Measurements from ENCODE around the gene CMTM5.

The CMTM5 gene

GRCh38 chr14:23357261-23357660, 19.6 kb upstream of the CMTM5 start:
- DNase-seq (ENCODE audit: extremely low spot score): no peak
- TF ChIP-seq CTCF (IDR thresholded peaks at IDR 0.05; ENCODE audit: control extremely low read depth, extremely low read depth, low read depth, missing control alignments): no peak
- POLR2A ChIA-PET: no interaction called here
- CTCF ChIA-PET: no interaction called here

DNA sequence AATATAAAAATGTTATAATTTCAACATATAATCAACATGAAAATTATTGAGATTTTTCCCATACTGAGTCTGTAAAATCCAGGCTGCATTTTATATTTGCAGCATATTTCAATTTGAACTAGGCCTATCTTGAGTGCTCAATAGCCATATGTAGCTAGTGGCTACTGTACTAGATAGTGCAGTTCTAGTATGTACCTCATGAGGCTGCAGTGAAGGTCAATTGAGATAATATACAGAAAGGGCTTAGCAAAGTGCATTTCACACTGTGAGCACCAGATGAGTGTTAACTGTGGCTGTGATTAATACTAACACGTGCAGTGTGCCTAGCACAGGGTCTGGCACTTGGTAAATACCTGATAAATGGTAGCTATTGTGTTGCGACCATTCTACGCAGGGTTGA, 18.8 kb upstream of the CMTM5 start:
- no peak for DNase-seq (ENCODE audit: extremely low spot score)
- no peak for TF ChIP-seq CTCF (IDR thresholded peaks at IDR 0.05; ENCODE audit: control extremely low read depth, extremely low read depth, low read depth, missing control alignments)
- CTCF ChIA-PET: interaction anchor here (1.1 kb wide), 1 partner anchor 36 kb away, joined by 3 read pairs; no protein-coding TSS in a partner anchor
- POLR2A ChIA-PET: no interaction called here

GRCh38 chr14:23358553-23359166, 18.2 kb upstream of the CMTM5 start:
- POLR2A ChIA-PET: no interaction called here
- no peak for TF ChIP-seq CTCF (IDR thresholded peaks at IDR 0.05; ENCODE audit: control extremely low read depth, extremely low read depth, low read depth, missing control alignments)
- CTCF ChIA-PET: interaction anchor here (1.0 to 1.7 kb wide), 3 partner anchors 9 to 36 kb away, joined by 3 to 5 read pairs (median 3); no protein-coding TSS in a partner anchor
- DNase-seq (ENCODE audit: extremely low spot score): no peak

DNA sequence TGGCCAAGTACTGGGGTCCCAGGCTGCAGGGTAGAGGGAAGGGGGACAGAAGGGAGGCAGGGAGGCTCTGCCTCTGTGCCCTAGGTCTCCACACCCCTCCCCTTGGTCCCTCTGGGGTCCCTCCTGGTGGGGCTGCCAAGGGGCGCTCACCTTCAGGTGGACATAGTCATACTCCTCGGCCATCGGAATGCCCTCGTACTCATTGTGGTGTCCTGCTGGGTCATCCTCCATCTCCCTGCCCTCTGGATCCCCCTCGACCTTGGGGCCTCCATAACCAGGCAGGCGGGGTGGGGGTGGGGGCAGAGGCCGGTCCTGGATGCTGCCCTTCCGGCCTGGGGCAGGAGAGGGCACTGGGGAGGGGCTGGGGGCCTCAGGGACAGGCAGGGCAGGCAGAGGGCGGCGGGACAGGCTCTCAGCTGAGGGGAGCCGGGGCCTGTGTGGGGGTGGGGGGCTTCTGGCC, 17.6 kb upstream of the CMTM5 start:
- CTCF ChIA-PET: interaction anchor here (1.0 to 1.7 kb wide), 3 partner anchors 9 to 33 kb away, joined by 3 to 5 read pairs (median 5); no protein-coding TSS in a partner anchor
- TF ChIP-seq CTCF (IDR thresholded peaks at IDR 0.05; ENCODE audit: control extremely low read depth, extremely low read depth, low read depth, missing control alignments): no peak
- no peak for DNase-seq (ENCODE audit: extremely low spot score)
- POLR2A ChIA-PET: no interaction called here

GRCh38 chr14:23359722-23360447, 17.0 kb upstream of the CMTM5 start:
- ChIA-PET POLR2A (no interaction called here), CTCF (interaction anchor here (1.0 to 1.7 kb wide), 4 partner anchors 8 to 239 kb away, joined by 3 to 5 read pairs (median 4); no protein-coding TSS in a partner anchor)
- DNase-seq (ENCODE audit: extremely low spot score): no peak
- no peak for TF ChIP-seq CTCF (IDR thresholded peaks at IDR 0.05; ENCODE audit: control extremely low read depth, extremely low read depth, low read depth, missing control alignments)

DNA sequence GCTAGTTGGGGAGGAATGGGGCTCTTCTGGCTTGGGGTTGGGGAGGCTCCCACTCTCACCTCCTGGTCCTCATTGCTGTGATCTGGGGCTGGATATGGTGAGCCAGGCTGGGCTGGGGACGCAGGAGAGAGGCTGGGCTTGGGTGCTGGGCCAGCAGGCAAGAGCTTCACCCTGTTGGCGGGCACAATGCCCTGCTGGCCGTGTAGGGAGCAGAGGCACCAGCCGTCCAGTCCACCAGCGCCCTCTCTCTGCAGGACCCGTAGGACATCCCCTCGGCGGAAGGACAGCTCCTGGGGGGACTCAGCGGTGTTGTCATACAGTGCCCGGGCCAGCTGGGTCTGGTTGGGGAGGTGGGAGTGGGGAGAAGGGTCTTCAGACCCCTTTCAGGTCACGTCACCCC, 16.4 kb upstream of the CMTM5 start:
- TF ChIP-seq CTCF (IDR thresholded peaks at IDR 0.05; ENCODE audit: control extremely low read depth, extremely low read depth, low read depth, missing control alignments): no peak
- ChIA-PET CTCF (interaction anchor here (0.7 to 1.7 kb wide), 6 partner anchors 8 to 240 kb away, joined by 3 to 5 read pairs (median 4); no protein-coding TSS in a partner anchor), POLR2A (no interaction called here)
- DNase-seq (ENCODE audit: extremely low spot score): no peak

Data from GM10248 (cell line).